HCT116 (cell line): ENCODE data around the gene NUDT5. TPM values are rescaled to one million over a fixed set of nuclear protein-coding genes. Genes with fewer than 3 reads are reported as not detected.

Source experiments
- ATAC-seq: fragments of 200-7000 bp; cut with Tn5 transposase; 2 replicates; pipeline ENCODE4 v1.9.1; 2020; ENCODE audit warnings: mild to moderate bottlenecking, moderate library complexity
- BruUV-seq: library from RNA; stranded (reverse); fragments of 400-500 nt; replicated peaks from 2 replicates; lab custom pipeline; 2021; lab: Mats Ljungman, UMichigan
- CTCF ChIA-PET: fragments of 300-600 bp; sonication (Branson Sonifier 250); formaldehyde crosslinking; loops from one replicate; lab custom pipeline; 2021; ENCODE audit warnings: antibody characterized with exemption; lab: Charles Lee
- POLR2A ChIA-PET: fragments of 300-600, 350-600 bp; sonication (Branson Sonifier 250); formaldehyde crosslinking; loops from one replicate; lab custom pipeline; 2021; ENCODE audit warnings: antibody characterized with exemption; lab: Charles Lee
- RAD21 ChIA-PET, 2 experiments: fragments of 300-600 bp; sonication (Branson Sonifier 250); formaldehyde crosslinking; loops; one replicate each; lab custom pipeline; 2023; ENCODE audit warnings: low total read pairs in 2 of 2; ENCODE audit not compliant: uncharacterized antibody in 2 of 2, unreplicated experiment in 2 of 2, low non-redundant PET in 1 of 2; lab: Charles Lee
- DNase-seq: peaks from one replicate; pipeline ENCODE4 v3.0.0-alpha.2; 2010; ENCODE audit warnings: low read depth, low spot score
- H2AFZ ChIP-seq: fragments of 200-600 bp; shearing (Covaris generic), sonication (generic); 2 replicates; pipeline ENCODE4 v1.6.1; 2017; ENCODE audit warnings: low read depth, mixed run types, mixed read lengths, antibody characterized with exemption, low read length; ENCODE audit not compliant: poor library complexity, severe bottlenecking
- H3K27ac ChIP-seq: 2 replicates; pipeline ENCODE4 v1.5.1; 2012; ENCODE audit warnings: low read depth, low read length
- H3K27me3 ChIP-seq: fragments of 200-600 bp; sonication (generic); 2 replicates; pipeline ENCODE4 v1.6.1; 2016; ENCODE audit warnings: mixed run types, low read length, mixed read lengths; ENCODE audit not compliant: insufficient read depth
- H3K36me3 ChIP-seq, 2 experiments: fragments of 200-500 bp in 1 of 2; fragments of 200-600 bp in 1 of 2; sonication (Bioruptor generic) in 1 of 2; sonication (generic) in 1 of 2; 2 replicates each; pipeline versions ENCODE4 v1.5.1 to v1.6.1; 2014 to 2016; ENCODE audit warnings: low read length in 2 of 2, inconsistent platforms in 1 of 2, mixed read lengths in 1 of 2, mixed run types in 1 of 2; ENCODE audit not compliant: insufficient read depth in 2 of 2, control insufficient read depth in 1 of 2
- H3K4me1 ChIP-seq, 2 experiments: fragments of 200-600 bp in 1 of 2; sonication (generic) in 1 of 2; 2 replicates each; pipeline versions ENCODE4 v1.5.1 to v1.6.1; 2012 to 2017; ENCODE audit warnings: low read length in 2 of 2, inconsistent platforms in 1 of 2, mild to moderate bottlenecking in 1 of 2, mixed read lengths in 1 of 2, mixed run types in 1 of 2, moderate library complexity in 1 of 2; ENCODE audit not compliant: insufficient read depth in 2 of 2, control insufficient read depth in 1 of 2
- H3K4me2 ChIP-seq: fragments of 200-600 bp; sonication (generic); 2 replicates; pipeline ENCODE4 v1.6.1; 2017; ENCODE audit warnings: mixed run types, low read length, mixed read lengths
- H3K4me3 ChIP-seq, 2 experiments: fragments of 200-600 bp in 1 of 2; sonication (generic) in 1 of 2; replicated peaks in 1 of 2; 2 replicates each; pipeline ENCODE4 v1.5.1; 2011 to 2016; ENCODE audit warnings: low read length in 2 of 2, control low read depth in 1 of 2, low read depth in 1 of 2, mild to moderate bottlenecking in 1 of 2, mixed read lengths in 1 of 2, mixed run types in 1 of 2
- H3K79me2 ChIP-seq: fragments of 200-600 bp; sonication (generic); 2 replicates; pipeline ENCODE4 v1.6.1; 2017; ENCODE audit warnings: mild to moderate bottlenecking, mixed run types, low read length, moderate library complexity, mixed read lengths; ENCODE audit not compliant: insufficient read depth
- H3K9ac ChIP-seq: fragments of 200-600 bp; sonication (generic); 2 replicates; pipeline ENCODE4 v1.6.1; 2016; ENCODE audit warnings: low read length, mixed read lengths
- H3K9me2 ChIP-seq: fragments of 200-600 bp; sonication (generic), shearing (Covaris generic); 2 replicates; pipeline ENCODE4 v1.6.1; 2017; ENCODE audit warnings: mixed run types, mild to moderate bottlenecking, moderate library complexity; ENCODE audit not compliant: insufficient read depth
- H3K9me3 ChIP-seq, 2 experiments: fragments of 200-500 bp in 1 of 2; fragments of 200-600 bp in 1 of 2; sonication (Bioruptor generic) in 1 of 2; sonication (generic) in 1 of 2; 2 replicates each; pipeline ENCODE4 v1.6.1; 2014 to 2017; ENCODE audit warnings: low read length in 2 of 2, mixed read lengths in 2 of 2, inconsistent platforms in 1 of 2, low read depth in 1 of 2, mild to moderate bottlenecking in 1 of 2, mixed run types in 1 of 2, moderate library complexity in 1 of 2; ENCODE audit not compliant: control insufficient read depth in 1 of 2, insufficient read depth in 1 of 2
- H4K20me1 ChIP-seq: fragments of 200-600 bp; sonication (generic), shearing (Covaris generic); 2 replicates; pipeline ENCODE4 v1.6.1; 2017; ENCODE audit warnings: mixed run types, mild to moderate bottlenecking, moderate library complexity; ENCODE audit not compliant: insufficient read depth
- CBX3 ChIP-seq: IDR thresholded peaks from 2 replicates; pipeline ENCODE4 v1.6.1; 2012; ENCODE audit warnings: low read depth
- CEBPB ChIP-seq: IDR thresholded peaks from 2 replicates; pipeline ENCODE4 v1.6.1; 2012; ENCODE audit warnings: low read depth
- CTCF ChIP-seq, 3 experiments: fragments of 200-600 bp in 1 of 3; sonication (generic) in 1 of 3; IDR thresholded peaks in 2 of 3; conservative IDR thresholded peaks in 1 of 3; 2 replicates each; pipeline ENCODE4 v1.5.1; 2012 to 2017; ENCODE audit warnings: low read depth in 2 of 3, low read length in 2 of 3, antibody characterized with exemption in 1 of 3, borderline replicate concordance in 1 of 3, control low read depth in 1 of 3, mild to moderate bottlenecking in 1 of 3, mixed read lengths in 1 of 3, mixed run types in 1 of 3, moderate library complexity in 1 of 3; ENCODE audit not compliant: insufficient read depth in 1 of 3
- EGR1 ChIP-seq: IDR thresholded peaks from 2 replicates; pipeline ENCODE4 v1.6.1; 2012; ENCODE audit warnings: low read depth
- ELF1 ChIP-seq: IDR thresholded peaks from 2 replicates; pipeline ENCODE4 v1.6.1; 2012; ENCODE audit warnings: low read depth, borderline replicate concordance
- EZH2 ChIP-seq: fragments of 200-600 bp; sonication (generic); IDR thresholded peaks from 2 replicates; pipeline ENCODE4 v1.6.1; 2017; ENCODE audit warnings: antibody characterized with exemption, mixed run types
- EZH2phosphoT487 ChIP-seq: fragments of 200-600 bp; IDR thresholded peaks from 2 replicates; pipeline ENCODE4 v1.6.1; 2018; ENCODE audit warnings: antibody characterized with exemption, borderline replicate concordance
- FOSL1 ChIP-seq: IDR thresholded peaks from 2 replicates; pipeline ENCODE4 v1.6.1; 2012; ENCODE audit warnings: low read depth
- JUND ChIP-seq: IDR thresholded peaks from 2 replicates; pipeline ENCODE4 v1.6.1; 2012
- MAX ChIP-seq: IDR thresholded peaks from 2 replicates; pipeline ENCODE4 v1.6.1; 2012
- POLR2A ChIP-seq: IDR thresholded peaks from 2 replicates; pipeline ENCODE4 v1.7.0; 2011; ENCODE audit warnings: borderline replicate concordance; ENCODE audit not compliant: insufficient read depth, insufficient read length; ENCODE audit errors: extremely low read depth
- POLR2AphosphoS5 ChIP-seq: IDR thresholded peaks from 2 replicates; pipeline ENCODE4 v1.6.1; 2011; ENCODE audit warnings: mild to moderate bottlenecking, low read depth, low read length, moderate library complexity
- RAD21 ChIP-seq: IDR thresholded peaks from 2 replicates; pipeline ENCODE4 v1.6.1; 2012; ENCODE audit warnings: low read depth, mild to moderate bottlenecking
- SIN3A ChIP-seq: IDR thresholded peaks from 2 replicates; pipeline ENCODE4 v1.6.1; 2012; ENCODE audit warnings: low read depth
- SP1 ChIP-seq: IDR thresholded peaks from 2 replicates; pipeline ENCODE4 v1.6.1; 2012; ENCODE audit warnings: low read depth
- TCF7L2 ChIP-seq: IDR thresholded peaks from 2 replicates; pipeline ENCODE4 v1.7.0; 2011; ENCODE audit warnings: borderline replicate concordance, inconsistent platforms; ENCODE audit not compliant: insufficient read depth, insufficient read length; ENCODE audit errors: extremely low read depth
- YY1 ChIP-seq: IDR thresholded peaks from 2 replicates; pipeline ENCODE4 v1.6.1; 2011; ENCODE audit warnings: low read length, low read depth, moderate library complexity, mild to moderate bottlenecking; ENCODE audit not compliant: insufficient replicate concordance; ENCODE audit errors: extremely low read depth
- ZFX ChIP-seq: fragments of 450-650 bp; IDR thresholded peaks from 2 replicates; pipeline ENCODE4 v1.6.1; 2017
- ZNF274 ChIP-seq: fragments of 200-500 bp; sonication (Bioruptor generic); IDR thresholded peaks from 2 replicates; pipeline ENCODE4 v1.6.1; 2014; ENCODE audit warnings: mild to moderate bottlenecking, low read depth, low read length, inconsistent platforms
- intact Hi-C: fragments of 100-400 bp; cut with micrococcal nuclease; formaldehyde crosslinking; loops from 2 replicates; pipeline ENCODE4 v1.10.0; 2022
- total RNA-seq: library from RNA; stranded (reverse); gene quantifications from one replicate; pipeline ENCODE4 v1.2.1, GENCODE V29; 2021; ENCODE audit not compliant: unreplicated experiment
- TF ChIP-seq, protein P1 (sequence below): IDR thresholded peaks from 2 replicates; pipeline ENCODE4 v1.6.1; 2011; ENCODE audit warnings: mild to moderate bottlenecking, low read length, moderate library complexity; ENCODE audit not compliant: insufficient replicate concordance; ENCODE audit errors: extremely low read depth

NUDT5 gene
- total RNA-seq, 1 experiment from 2014 or later: 101 TPM

- Histone ChIP-seq H3K79me2 (no peaks in the 10 kb centered on the region), H4K20me1 (no peaks in the 10 kb centered on the region), H3K9me2 (no peaks in the 10 kb centered on the region), H3K9ac (no peak overlapping the region), H3K27me3 (no peaks in the 10 kb centered on the region), H3K36me3 (peaks cover 6 to 11% of the 10 kb centered on the region in 2 experiments; a peak in 3 of 4 replicates), H3K27ac (no peak overlapping the region), H2AFZ (no peak overlapping the region), H3K9me3 (no peaks in the 10 kb centered on the region), H3K4me2 (no peak overlapping the region), H3K4me3 (no peak overlapping the region), H3K4me1 (no peaks in the 10 kb centered on the region)
- no peak for TF ChIP-seq EZH2phosphoT487
- TF ChIP-seq FOSL1: no peak
- TF ChIP-seq, protein P1, sequence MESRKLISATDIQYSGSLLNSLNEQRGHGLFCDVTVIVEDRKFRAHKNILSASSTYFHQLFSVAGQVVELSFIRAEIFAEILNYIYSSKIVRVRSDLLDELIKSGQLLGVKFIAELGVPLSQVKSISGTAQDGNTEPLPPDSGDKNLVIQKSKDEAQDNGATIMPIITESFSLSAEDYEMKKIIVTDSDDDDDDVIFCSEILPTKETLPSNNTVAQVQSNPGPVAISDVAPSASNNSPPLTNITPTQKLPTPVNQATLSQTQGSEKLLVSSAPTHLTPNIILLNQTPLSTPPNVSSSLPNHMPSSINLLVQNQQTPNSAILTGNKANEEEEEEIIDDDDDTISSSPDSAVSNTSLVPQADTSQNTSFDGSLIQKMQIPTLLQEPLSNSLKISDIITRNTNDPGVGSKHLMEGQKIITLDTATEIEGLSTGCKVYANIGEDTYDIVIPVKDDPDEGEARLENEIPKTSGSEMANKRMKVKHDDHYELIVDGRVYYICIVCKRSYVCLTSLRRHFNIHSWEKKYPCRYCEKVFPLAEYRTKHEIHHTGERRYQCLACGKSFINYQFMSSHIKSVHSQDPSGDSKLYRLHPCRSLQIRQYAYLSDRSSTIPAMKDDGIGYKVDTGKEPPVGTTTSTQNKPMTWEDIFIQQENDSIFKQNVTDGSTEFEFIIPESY: no peak
- TF ChIP-seq EGR1: no peak
- TF ChIP-seq ZNF274: no peak
- TF ChIP-seq YY1: no peak
- no peak for TF ChIP-seq ZFX
- no peak for TF ChIP-seq POLR2A
- TF ChIP-seq RAD21: no peak
- no peak for TF ChIP-seq CBX3
- TF ChIP-seq TCF7L2: no peak
- no peak for TF ChIP-seq SP1
- TF ChIP-seq MAX: no peak
- no peak for TF ChIP-seq JUND
- TF ChIP-seq EZH2: no peak
- no peak for TF ChIP-seq CEBPB
- no peak for TF ChIP-seq POLR2AphosphoS5
- no peak for TF ChIP-seq CTCF (IDR thresholded peaks at IDR 0.05 in 2 of 3, conservative IDR thresholded peaks at IDR 0.05 in 1 of 3; ENCODE audit: borderline replicate concordance in 1 of 3, insufficient read depth in 1 of 3, low read depth in 2 of 3, low read length in 2 of 3)
- TF ChIP-seq ELF1: no peak
- TF ChIP-seq SIN3A: no peak
- no TSS peak for BruUV-seq
- CTCF ChIA-PET: no interaction called here
- intact Hi-C loops: no loop called here
- DNase-seq (no peak), ATAC-seq (no peak)
- RAD21 ChIA-PET: no interaction called here
- POLR2A ChIA-PET: no interaction called here
These were observed 37.6 kb downstream of the NUDT5 start for GRCh38 chr10:12158111-12158510.
